Measurements from ENCODE around the gene FBLN2.
"Not testable (repeated sequence)": the region's sequence is repeated elsewhere in the genome, so short reads cannot be mapped to it uniquely, and the experiment has no call there.

The FBLN2 gene

DNA sequence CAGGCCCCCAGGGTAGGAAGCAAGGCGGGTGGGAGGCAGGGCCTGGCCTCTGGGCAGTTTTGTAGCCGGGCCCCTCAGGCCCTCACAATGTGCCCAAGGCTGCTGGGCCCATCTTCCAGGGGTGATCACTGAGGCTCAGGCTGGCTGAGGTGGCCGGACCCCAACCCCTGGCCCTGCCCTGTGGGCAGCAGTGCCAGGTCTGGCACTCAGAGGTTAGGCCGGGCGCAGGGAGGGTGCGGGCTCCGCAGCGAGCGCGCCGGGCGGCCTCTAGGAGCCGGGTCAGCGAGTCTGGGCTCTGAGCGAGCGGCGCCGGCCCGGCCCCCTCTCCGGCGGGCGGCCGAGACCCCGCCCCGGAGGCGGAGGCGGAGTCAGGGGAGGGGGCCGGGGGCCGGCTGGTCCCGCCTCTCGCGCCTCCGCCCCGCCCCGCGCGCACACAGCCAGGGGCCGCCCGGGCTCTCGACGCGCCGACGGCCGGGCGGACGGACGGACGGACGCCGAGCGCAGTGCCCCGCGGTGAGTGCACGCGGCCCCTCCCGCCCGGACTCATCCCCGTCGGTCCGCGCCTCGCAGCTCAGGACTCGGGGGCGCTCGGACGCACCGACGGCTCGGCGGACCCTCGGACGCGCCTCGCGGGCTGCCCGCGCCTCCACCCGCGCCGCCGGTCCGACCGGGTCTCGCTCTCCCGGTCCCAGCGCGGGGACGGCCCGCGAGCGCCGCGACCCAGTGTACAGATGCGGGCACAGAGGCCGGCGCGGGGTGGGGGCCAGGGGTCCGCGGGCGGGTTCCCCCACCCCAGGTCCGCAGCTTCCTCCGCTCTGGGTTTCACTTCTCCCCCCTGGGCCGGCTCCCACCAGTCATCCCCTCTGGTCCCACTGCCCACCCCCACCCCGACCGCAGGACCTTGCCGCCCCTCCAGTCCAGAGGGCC lies at the start of gene FBLN2:
Gene FBLN2 (plus strand): TSS at position 430 of the 927 bp plus-strand sequence. CDS start 21,231 bp downstream, outside the sequence.
- DNase-seq (ENCODE audit: low read depth in 2 of 3, low spot score in 2 of 3): no peak

DNA sequence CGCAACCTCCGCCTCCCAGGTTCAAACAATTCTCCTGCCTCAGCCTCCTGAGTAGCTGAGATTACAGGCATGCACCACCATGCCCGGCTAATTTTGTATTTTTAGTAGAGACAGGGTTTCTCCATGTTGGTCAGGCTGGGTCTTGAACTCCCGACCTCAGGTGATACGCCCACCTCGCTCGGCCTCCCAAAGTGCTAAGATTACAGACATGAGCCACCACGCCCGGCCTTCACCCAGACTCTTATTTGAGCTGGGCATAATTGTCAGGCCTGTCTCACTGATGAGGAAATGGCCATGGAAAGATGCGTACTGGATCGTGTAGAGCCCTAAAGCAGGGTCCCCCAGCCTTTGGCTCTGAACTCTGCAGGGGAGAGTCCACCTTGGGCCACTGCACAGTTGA lies 49.7 kb upstream of the FBLN2 start:
- DNase-seq (ENCODE audit: low read depth in 2 of 3, low spot score in 2 of 3): not testable (repeated sequence)

DNA sequence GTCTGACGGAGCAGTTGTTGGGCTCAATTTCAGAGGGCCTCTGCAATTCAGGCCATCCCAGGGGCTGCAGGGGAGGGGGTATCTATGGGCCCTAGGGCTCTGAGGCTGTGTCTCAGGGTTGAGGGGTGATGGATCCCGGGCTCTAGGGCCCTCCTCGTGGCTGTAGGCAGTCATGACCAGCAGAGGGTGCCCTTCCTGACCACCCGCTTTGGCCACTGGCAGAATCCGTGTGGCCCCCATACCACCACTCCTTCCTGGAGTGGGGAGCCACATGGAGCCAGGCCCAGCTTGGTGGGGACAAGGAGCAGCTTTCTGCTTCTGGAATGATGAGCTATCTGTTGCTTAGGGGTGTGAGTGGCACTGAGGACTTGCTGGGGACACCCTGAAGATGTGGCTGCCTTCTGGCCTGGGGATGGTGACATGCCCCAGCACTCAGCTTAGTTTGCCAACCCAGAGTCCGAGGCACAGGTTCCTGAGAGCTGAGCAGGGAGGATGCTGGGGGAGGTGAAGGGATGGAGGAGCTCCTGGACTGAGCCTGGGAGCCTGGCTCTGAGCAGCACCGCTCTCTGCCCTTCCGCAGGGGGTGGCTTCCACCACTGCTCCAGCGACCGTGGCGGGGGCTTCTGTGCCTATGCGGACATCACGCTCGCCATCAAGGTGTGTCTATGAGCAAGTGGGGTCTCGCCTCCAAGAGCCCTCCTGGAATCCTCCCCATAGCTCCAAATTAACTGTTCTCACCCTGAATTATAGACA lies 48.6 kb upstream of the FBLN2 start:
- DNase-seq (ENCODE audit: low read depth in 2 of 3, low spot score in 2 of 3): no peak

DNA sequence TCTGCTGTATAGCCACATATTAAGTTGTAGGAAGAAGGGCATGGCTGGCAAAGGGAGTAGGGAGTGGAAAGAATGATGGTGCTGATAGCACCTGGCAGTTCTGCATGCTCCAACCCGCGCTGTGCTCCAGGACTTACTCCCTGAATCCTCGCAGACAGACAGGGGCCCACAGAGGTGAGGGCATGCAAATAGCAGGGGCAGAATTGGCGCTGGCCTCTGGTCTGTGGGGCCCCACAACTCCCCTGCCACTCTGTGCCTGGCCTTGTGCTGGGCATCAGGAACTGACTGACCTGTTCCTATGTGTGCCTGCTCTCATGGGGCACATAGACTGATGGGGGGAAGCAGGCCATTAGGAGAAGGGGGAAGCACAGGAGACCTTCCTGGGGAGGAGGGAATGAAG lies 47.9 kb upstream of the FBLN2 start:
- no peak for DNase-seq (ENCODE audit: low read depth in 2 of 3, low spot score in 2 of 3)

DNA sequence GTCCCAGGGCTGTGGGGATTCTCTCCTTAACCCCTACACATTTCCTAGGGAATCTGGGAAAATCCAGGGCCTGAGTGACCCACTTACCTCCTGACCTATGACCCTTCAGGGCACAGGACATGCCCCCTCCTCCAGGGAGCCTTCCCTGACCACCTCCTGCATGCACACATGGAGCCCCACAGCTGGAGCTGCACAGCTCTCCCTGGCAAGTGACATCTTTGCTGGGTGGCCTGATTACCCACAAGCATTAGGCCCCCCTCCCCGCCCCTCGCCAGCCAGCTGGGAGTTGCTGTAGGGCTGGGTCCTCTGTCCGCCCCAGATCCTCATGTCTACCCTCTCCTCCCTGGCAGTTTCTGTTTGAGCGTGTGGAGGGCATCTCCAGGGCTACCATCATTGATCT lies 47.4 kb upstream of the FBLN2 start:
- DNase-seq (ENCODE audit: low read depth in 2 of 3, low spot score in 2 of 3): no peak

DNA sequence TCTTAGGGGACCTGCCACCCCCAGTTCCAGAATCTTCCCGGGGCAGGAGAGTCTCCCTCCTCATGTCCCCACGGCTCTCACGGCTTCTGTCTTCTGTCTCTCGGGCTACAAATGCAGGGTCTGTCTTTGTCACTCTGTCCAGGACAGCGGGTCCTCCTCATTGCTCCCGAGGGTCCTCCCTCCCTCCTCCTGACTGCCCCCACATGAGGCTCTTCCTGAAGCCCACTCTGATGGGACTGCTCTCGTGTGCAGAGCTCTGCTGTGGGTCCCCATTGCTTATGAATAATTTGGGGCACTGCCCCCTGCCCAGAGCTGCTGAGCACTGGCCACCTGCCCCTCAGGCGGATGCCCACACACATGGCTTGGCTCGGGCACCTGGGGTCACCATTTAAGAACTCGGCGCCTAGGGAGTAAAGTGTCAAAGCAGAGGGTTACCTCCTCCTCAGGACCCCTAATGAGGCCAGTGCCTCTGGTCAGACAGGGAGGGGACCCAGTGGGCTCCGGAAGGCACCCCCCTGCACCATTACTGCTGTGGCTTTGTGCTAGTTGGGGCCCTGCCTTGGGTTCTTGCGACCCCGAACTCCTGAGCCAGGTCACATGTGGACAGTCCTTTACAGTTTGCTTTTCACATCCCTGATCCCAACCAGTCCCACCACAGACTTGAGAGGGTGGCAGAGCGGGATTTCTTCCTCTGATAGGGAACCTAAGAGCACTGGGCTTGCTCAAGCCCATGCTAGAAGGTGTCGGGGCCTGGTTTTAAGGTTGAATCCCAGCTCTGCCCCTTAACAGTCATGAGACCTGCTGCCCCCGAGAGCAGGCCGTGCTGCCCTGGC lies 46.8 kb upstream of the FBLN2 start:
- DNase-seq (ENCODE audit: low read depth in 2 of 3, low spot score in 2 of 3): no peak

DNA sequence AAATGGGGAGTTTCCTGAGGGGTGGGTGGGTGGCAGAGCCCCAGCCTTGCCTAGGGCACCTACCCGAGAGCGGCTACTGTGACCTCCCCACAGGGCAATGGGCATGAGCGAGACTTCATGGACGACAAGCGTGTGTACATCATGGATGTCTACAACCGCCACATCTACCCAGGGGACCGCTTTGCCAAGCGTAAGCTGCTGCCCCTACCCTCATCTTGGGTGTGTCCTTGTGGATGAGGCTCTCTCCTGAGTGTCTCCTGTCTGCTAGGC lies 46.2 kb upstream of the FBLN2 start:
- DNase-seq (ENCODE audit: low read depth in 2 of 3, low spot score in 2 of 3): no peak

DNA sequence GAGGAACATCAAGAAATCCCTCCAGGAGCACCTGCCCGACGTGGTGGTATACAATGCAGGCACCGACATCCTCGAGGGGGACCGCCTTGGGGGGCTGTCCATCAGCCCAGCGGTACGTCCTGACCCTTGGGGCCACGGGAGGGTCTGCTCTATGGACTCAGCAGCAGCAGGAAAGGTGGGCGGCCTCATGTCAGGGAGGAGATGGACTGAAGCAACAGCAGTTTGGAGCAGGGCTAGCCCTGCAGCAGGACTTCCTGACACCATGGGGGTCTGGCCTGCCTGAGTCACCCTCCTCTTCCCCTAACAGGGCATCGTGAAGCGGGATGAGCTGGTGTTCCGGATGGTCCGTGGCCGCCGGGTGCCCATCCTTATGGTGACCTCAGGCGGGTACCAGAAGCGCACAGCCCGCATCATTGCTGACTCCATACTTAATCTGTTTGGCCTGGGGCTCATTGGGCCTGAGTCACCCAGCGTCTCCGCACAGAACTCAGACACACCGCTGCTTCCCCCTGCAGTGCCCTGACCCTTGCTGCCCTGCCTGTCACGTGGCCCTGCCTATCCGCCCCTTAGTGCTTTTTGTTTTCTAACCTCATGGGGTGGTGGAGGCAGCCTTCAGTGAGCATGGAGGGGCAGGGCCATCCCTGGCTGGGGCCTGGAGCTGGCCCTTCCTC lies 44.6 kb upstream of the FBLN2 start:
- DNase-seq (ENCODE audit: low read depth in 2 of 3, low spot score in 2 of 3): no peak

DNA sequence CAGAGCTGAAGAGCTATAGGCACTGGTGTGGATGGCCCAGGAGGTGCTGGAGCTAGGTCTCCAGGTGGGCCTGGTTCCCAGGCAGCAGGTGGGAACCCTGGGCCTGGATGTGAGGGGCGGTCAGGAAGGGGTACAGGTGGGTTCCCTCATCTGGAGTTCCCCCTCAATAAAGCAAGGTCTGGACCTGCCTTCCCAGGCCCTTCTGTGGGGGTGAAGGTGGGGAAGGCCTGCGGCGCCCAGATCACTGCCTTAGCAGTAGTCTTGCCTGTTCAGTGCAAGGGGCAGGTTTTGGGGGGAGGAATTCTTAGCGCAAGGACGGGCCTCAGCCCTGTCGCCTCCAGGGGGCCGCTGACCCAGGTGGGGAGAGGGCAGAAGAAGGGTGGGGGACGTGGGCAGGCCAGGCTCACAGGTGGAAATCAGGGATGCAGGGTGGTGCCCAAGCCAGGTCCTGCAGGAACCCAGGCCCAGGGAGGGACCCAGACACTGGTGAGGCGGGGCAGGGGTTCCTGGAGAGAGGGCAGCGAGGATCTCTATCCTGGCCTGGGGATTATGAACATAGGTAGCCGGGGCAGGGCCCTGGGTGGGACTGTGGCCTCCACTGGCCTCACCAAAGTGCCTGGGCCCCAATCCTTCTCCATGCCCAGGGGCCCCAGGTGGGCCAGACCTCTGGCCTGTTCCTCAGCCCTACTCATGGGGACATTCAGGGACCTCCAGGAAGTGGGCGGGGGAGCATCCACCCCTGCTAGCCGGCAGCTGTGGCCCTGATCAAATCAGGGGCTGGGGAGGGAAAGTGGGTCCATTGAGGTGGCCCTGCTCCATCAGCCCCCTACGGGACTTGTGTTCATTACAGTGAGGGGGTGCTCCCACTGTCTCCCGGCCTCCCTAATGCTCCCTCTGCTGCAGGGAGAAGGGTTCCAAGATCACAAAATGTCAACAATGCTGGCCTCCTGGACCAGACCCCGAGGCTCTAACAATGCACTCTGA lies 43.5 kb upstream of the FBLN2 start:
- DNase-seq (ENCODE audit: low read depth in 2 of 3, low spot score in 2 of 3): no peak

DNA sequence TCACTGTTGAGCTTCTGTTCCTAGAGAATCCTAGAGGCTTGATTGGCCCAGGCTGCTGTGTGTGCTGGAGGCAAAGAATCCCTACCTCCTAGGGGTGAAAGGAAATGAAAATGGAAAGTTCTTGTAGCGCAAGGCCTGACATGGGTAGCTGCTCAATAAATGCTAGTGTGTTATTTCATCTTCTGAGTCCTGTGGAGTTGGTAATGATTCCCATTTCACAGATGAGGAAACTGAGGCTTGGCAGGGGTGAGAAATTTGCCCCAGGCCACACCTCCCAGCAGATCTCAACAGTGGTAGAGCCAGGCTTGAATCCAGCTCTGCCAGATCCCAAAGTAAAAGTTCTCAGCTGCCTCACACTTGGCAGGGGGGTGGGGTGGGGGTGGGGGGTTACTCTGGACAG lies 42.7 kb upstream of the FBLN2 start:
- DNase-seq (ENCODE audit: low read depth in 2 of 3, low spot score in 2 of 3): no peak

DNA sequence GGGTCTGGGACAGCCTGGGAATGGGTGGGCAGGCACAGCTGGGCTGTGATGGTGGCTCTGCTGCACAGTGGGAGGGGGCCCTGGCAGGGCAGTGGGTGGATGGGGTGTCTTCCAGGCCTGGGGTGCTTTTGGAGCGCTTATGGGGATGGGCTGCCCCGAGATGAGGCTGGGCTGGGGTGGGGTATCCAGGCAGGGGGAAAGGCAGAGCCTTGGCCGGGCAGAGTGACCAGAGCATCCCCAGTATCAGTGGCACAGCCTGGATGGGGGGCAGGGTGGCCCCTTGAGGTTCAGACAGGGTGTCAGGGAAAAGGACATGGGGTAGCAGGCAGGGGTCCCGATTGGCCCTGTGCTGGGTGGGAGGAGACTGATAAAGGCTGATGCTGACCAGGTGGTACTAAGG lies 42.2 kb upstream of the FBLN2 start:
- no peak for DNase-seq (ENCODE audit: low read depth in 2 of 3, low spot score in 2 of 3)

DNA sequence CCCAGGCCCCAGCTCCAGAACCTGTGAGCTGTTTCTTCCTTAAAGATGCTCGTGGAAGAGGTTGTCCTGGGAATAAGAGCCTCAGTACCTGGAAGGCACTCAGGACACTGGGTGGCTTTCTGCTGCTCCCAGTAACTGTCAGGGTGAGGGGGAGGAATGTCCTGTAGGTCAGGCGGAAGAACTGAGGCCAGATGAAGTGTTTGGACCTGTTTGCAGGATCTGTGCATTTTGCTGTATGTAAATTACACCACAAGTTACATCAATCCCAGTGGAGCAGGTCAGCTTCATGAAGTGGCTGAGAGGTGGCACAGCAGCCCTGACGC lies 41.7 kb upstream of the FBLN2 start:
- no peak for DNase-seq (ENCODE audit: low read depth in 2 of 3, low spot score in 2 of 3)

DNA sequence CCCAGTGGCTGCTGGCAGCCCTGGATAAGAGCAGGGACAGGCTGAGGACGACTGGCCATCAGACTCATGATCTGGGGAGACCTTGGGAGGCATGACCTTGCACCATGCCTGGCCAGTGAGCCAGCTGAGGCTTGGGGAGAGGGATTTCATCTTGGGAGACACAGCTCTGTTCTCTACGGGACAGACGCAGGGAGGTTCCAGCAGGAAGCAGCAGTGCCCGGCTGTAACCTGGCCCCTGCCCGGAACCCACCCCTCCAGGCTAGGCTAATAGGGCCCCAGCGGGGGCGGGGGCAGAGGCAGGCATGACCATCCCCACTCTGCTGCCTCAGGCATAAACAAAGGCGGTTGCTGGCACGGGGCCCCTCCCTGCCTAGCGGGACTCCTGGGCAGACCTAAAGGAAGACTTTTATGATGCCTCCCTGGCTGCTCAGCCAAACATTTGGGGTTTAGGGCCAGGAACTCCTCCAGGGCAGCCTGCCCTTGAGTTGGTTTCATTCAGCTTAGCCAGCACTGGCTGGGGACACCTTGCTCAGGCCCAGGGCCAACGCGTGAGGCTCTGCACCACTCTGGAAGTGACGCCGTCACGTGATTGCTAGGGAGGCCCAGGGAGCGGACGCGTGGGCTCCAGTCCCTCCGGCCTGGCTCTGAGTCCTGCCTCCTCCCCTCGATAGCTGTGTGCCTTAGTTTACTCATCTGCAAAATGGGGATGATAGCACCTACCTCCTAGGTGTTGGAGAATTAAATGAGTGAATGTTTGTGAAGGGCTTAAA lies 41.2 kb upstream of the FBLN2 start:
- no peak for DNase-seq (ENCODE audit: low read depth in 2 of 3, low spot score in 2 of 3)

DNA sequence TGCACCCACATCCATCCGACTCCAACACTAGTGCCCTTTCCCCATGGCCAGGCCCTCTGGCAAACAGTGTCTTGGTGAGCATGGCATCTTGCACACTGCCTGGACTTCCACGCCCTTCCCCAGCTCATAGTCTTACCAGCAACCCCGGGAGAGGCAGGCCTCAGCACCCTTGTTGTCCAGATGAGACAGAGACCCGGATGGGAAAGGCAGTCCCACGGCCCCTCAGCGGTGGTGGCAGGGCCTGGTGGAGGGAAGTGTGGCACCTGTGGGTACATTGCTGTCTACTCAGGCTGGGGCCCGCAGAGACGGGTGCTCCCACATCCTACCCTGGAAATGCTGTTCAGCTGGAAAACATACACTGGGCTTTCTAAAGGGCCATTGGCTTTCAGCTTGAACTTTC lies 40.4 kb upstream of the FBLN2 start:
- no peak for DNase-seq (ENCODE audit: low read depth in 2 of 3, low spot score in 2 of 3)

DNA sequence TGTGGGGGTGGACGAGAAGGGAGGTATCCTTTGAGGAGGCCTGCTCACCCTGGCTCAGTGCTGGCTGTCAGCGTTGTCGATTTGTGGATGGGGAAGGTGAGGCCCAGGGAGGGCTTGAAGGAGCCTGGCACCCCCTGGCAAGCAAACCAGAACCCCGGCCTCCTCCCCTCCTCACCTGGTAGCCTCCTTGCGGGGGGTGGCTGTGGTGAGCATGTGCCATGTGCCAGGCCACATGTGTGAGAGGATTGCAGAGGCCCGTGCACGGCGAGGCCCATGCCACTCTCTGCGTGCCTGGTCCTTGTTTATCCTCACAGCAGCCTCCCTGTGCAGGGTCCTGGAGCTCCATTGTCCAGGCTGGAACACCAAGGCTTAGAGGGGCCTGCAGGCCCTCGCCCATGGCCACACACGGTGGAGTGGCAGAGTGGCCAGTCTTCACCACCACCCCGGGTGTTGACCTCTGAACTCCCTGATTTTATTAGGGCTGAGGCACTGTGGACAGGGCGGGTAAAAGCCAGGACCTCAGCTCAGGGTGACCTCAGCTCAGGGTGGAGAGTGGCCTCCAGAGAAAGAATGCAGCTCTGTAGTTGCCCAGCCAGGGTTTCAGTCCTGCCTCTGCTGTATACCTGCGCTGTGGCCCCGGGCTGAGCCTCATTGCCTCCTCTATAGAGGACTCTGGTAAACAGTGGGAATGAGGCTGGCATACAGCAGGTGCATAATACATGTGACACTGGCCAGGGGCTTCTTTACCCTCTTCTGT lies 39.7 kb upstream of the FBLN2 start:
- DNase-seq (ENCODE audit: low read depth in 2 of 3, low spot score in 2 of 3): no peak

DNA sequence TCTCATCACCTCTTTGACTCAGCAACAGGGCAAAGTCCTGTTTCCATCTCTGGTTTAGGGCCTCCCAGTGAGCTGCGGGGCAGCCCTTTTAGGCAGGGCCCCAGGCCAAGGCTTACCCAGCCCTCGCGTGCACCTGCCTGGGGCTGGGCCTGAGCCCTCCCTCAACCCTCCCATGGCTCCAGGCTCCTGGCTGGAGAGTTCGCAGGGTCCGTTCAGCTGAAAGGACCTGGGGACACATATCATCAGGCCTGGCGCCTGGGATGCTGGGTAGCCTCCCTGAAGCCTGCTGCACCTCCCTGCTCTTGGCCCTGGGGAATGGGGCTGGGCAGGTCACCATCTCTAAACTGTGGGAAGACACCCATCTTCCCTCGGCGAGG lies 39.1 kb upstream of the FBLN2 start:
- DNase-seq (ENCODE audit: low read depth in 2 of 3, low spot score in 2 of 3): no peak

DNA sequence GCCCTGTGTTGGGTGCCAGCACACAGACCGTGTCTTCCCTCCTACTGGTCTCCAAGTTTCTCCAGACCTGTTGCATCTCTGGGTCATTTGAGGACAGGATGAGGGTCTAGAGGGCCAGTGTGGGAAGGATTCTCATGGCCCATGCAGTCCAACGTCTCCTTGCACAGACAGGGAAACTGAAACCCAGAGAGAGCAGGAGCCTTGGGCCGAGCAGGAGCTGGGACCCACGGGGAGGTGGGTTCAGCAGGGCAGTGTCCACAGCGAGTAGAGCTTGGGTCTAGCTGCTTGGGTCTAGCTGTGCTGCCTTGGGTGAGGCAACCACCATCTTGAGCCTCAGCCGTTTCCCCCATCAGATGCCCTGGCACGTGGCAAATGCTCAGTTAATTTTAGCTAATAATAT lies 36.5 kb upstream of the FBLN2 start:
- DNase-seq (ENCODE audit: low read depth in 2 of 3, low spot score in 2 of 3): no peak

DNA sequence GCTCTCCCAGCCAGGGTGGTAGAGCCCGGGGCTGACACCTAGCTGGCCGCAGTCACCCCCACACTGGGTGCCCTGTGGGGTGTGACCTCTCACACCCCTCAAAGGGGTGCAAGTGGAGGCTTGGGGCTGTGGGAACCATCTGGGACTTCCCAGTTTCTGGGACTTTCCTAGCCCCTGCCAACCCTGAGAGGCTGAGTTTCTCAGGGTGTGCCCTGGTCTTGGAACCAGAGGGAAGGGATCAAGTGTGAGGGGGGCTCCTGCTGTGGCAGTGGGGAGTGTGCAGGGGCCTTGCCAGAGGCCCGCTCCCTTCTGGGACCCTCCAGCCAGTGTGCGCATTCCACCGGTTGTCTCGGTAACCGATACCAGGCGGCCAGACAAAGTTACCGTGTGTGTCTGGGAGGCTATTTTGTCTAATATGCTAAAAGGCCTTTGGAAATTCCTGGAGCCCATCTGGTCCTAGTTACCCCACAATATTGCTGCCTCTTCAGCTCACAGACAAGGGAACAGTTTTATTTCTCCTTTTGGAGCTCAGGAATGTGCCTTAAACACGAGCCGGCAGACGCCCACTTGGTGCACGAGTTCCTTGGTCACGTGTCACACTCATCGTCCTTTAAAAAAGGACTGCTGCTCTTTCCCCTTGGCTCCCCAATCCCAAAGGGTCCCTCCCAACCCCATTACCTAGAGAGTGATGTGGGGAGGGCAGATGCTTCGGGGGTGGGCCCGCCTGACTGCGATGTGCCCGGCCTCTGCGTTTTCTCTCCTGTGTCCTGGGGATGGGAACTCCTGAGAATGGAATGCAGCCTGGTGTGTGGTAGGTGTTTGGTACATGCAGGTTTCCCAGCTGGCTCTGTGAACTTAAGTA lies 35.6 kb upstream of the FBLN2 start:
- DNase-seq (ENCODE audit: low read depth in 2 of 3, low spot score in 2 of 3): no peak
